ENCODE data around the gene PTMS.

DNA sequence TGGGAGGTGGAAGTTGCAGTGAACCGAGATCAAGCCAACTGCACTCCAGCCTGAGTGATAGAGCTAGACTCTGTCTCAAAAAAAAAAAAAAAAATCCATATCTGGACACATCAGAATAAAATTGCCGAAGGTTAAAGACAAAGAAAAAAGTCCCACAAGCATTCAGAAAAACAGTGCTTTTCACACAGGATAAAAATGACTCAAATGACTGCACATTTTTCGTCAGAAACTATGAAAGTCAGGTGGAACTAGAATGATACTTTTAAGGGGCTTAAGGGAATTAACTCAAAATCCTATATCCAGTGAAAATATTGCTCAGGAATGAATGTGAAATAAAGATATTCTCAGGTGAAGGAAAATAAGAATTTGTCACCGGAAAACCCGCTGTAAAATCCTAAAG is 29.4 kb upstream of the PTMS start:
- TF ChIP-seq, protein P1, sequence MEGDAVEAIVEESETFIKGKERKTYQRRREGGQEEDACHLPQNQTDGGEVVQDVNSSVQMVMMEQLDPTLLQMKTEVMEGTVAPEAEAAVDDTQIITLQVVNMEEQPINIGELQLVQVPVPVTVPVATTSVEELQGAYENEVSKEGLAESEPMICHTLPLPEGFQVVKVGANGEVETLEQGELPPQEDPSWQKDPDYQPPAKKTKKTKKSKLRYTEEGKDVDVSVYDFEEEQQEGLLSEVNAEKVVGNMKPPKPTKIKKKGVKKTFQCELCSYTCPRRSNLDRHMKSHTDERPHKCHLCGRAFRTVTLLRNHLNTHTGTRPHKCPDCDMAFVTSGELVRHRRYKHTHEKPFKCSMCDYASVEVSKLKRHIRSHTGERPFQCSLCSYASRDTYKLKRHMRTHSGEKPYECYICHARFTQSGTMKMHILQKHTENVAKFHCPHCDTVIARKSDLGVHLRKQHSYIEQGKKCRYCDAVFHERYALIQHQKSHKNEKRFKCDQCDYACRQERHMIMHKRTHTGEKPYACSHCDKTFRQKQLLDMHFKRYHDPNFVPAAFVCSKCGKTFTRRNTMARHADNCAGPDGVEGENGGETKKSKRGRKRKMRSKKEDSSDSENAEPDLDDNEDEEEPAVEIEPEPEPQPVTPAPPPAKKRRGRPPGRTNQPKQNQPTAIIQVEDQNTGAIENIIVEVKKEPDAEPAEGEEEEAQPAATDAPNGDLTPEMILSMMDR (IDR thresholded peaks at IDR 0.05; ENCODE audit: low read depth, low read length) = no peak
- no peak for TF ChIP-seq EZH2phosphoT487 (IDR thresholded peaks at IDR 0.05; ENCODE audit: low read depth)
